Dedifferentiated amniotic fluid mesenchymal stem cell (primary cell): ENCODE data around the gene DHX35.

Experiments used
- DNase-seq: peaks from one replicate; pipeline ENCODE4 v3.0.0-alpha.2; 2016; ENCODE audit errors: extremely low spot score

DHX35 gene

DNA sequence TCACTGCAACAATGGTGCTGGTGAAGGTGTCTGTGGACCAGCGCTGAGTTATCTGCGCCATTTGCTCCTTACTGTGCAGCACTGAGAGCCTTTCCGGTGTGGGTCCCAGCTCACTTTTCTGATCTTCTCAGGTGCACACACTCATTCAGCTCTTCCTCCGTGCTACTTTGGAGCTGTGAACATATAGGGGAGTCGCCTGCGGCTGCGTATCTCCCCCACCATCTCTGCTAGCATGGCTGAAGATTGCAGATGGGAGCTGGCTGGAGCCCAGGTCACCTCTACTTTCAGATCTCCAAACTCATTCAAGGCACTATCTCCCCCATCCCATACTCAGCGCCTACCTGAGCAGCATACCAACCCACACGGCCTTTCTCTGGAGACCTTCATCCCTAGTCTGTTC, 96.9 kb downstream of the DHX35 start:
- DNase-seq = no peak

DNA sequence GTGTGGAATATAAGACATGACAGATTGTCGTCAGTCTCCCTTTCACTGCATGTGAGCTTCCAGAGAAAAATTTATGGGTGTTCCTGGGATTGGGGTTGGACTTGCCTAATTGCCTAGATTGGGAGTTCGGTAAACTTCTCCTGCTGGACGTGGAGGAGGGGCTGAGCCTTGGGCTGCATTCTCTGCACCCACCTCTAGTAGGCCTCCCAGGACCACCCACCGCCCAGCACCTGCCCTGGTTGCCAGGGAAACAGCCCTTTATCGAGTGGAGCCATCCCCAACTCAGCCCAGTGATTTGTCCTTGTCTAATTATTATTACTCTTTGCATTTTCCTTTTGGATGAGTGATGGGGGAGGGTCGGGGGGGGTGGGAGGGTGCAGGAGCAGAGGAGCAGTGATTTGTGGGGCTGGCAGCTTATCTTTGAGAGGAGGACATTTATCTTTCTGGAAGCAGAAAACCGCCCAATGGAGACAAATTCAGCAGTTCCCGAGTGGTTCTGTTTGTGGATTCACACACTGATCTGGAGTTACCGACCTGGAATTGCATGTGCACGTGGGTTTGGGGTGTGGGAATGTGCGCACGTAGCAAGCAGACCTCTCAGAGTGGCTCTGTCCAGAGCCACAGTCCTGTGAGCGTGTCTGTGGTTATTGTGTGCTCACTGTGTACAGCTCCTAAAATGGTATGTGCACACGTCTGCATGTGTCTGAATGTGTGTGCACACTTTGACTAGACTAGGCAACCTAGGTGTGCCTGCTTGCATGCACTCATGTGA, 104.5 kb downstream of the DHX35 start:
- no peak for DNase-seq

DNA sequence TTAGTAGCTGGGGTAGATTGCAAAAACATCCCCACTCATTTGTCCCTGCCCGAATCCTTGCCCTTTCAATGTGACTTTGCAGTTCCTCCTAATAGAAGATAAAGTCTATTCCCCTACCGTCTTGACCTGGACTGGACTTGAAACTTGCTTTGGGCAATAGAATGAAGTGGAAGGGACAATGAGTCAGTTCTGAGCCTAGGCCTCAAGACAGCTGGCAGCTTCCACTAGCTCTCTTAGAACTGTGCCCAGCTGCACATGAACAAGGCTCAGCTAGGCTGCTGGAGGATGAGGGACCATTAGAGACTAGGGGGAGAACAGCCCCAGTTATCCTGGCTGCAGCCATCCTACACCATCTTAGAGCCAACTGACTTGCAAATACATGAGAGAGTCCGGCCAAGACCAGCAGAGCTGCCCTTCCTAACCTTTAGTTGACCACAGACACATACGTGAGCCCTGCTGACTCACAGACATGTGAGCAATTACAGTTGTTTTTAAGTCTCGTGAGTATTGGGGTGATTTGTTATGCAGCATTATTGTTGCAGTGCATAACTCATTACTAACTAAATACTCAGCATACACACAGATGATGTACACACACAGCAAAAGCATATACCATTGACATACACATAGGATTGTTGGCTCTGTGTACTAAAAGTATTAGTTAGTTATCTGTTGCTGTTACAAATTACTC, 105.5 kb downstream of the DHX35 start:
- no peak for DNase-seq

DNA sequence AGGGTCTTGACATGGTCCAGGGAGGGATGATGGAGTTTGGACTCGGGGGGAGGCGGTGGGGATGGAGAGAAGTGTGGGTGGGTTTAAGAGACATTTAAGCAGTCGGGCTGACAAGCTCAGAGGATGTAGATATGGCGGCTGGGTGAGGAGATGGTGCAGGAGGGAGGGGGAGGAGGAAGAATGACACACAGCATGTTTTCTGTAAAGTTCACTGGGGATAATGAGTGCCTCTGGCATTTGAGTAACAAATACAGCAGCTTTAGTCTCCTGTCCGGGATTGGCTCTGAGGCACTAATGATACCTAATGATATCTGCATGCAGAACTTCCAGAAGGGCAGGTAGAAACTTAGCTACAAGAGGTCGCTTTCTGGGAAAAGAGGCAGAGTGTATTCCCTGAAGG, 107.8 kb downstream of the DHX35 start:
- DNase-seq = no peak

- no peak for DNase-seq
These were observed 108.5 kb downstream of the DHX35 start for GRCh38 chr20:39070484-39071231.

DNA sequence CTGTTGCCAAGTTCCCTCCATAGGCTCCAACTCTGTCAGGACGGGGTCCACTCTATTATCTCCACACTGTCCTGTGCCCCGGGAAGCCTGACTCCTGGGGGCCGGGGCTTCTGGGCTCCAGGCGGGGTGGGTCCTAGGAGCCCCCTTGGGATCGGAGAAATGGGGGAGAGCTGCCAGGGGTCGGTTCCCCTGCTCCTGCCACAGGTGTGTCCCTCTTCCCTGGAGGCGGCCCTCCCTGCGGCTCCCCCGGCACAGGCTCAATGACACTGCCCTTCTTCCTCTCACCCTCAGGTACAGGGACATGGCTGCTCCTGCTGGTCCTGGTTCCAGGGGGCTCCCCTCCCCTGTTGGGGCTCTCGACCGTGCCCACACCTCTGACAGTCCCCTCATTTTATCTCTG, 110.0 kb downstream of the DHX35 start:
- DNase-seq = no peak

GRCh38 chr20:39072653-39073052, 110.5 kb downstream of the DHX35 start:
- DNase-seq = no peak

DNA sequence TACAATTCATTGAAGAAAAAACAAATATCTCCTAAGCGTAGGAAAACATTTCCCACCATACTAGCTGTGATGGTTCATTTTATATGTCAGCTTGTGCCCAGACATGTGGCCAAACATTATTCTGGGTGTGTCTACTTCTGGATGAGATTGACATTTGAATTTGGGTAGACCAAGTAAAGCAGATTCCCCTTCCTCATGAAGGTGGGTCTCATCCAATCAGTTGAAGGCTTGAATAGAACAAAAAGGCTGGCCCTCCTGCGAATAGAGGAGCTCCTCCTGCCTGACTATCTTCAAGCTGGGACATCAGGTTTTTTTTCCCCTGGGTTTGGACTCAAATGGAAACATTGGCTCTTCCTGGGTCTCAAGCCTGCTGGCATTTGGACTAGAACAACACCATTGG, 113.6 kb downstream of the DHX35 start:
- no peak for DNase-seq

GRCh38 chr20:39076958-39077357, 114.8 kb downstream of the DHX35 start:
- no peak for DNase-seq

GRCh38 chr20:39080326-39080725, 118.2 kb downstream of the DHX35 start:
- DNase-seq = no peak

- peak; percentile 71 for DNase-seq
These were observed 119.1 kb downstream of the DHX35 start for GRCh38 chr20:39081255-39081654.

GRCh38 chr20:39082622-39083398, 120.7 kb downstream of the DHX35 start:
- DNase-seq = no peak

- no peak for DNase-seq
These were observed 121.6 kb downstream of the DHX35 start for GRCh38 chr20:39083761-39084160.

GRCh38 chr20:39089029-39089428, 126.9 kb downstream of the DHX35 start:
- DNase-seq = no peak
